ENCODE measurements around the gene RTN4RL1.

Gene RTN4RL1

GRCh38 chr17:2025220-2025621 lies at the start of gene RTN4RL1:
RTN4RL1 (minus strand) TSS chr17:2025334; CDS start chr17:2024865, 469 bp downstream.
- DNase-seq, result peak; percentile 77

- DNase-seq, result no peak
Observed at GRCh38 chr17:2074919-2075318, 49.8 kb upstream of the RTN4RL1 start.

GRCh38 chr17:2071455-2072281 lies 46.5 kb upstream of the RTN4RL1 start:
- no peak for DNase-seq

GRCh38 chr17:2071024-2071385 lies 45.9 kb upstream of the RTN4RL1 start:
- no peak for DNase-seq

- no peak for DNase-seq
Observed at GRCh38 chr17:2070241-2071023, 45.3 kb upstream of the RTN4RL1 start.

GRCh38 chr17:2068519-2069051 lies 43.5 kb upstream of the RTN4RL1 start:
- no peak for DNase-seq

- no peak for DNase-seq
Observed at GRCh38 chr17:2068031-2068518, 42.9 kb upstream of the RTN4RL1 start.

GRCh38 chr17:2067608-2068024 lies 42.5 kb upstream of the RTN4RL1 start:
- DNase-seq, result no peak

- DNase-seq, result peak; percentile 43
Observed at GRCh38 chr17:2067048-2067561, 42.0 kb upstream of the RTN4RL1 start.

- DNase-seq, result no peak
Observed at GRCh38 chr17:2065949-2066400, 40.8 kb upstream of the RTN4RL1 start.

GRCh38 chr17:2064980-2065785 lies 40.0 kb upstream of the RTN4RL1 start:
- DNase-seq, result no peak

GRCh38 chr17:2064520-2064971 lies 39.4 kb upstream of the RTN4RL1 start:
- DNase-seq, result no peak

- no peak for DNase-seq
Observed at GRCh38 chr17:2064147-2064489, 39.0 kb upstream of the RTN4RL1 start.

- DNase-seq, result no peak
Observed at GRCh38 chr17:2063261-2064146, 38.4 kb upstream of the RTN4RL1 start.

GRCh38 chr17:2062571-2063183 lies 37.5 kb upstream of the RTN4RL1 start:
- DNase-seq, result no peak

- no peak for DNase-seq
Observed at GRCh38 chr17:2061441-2061958, 36.4 kb upstream of the RTN4RL1 start.

GRCh38 chr17:2060681-2061440 lies 35.7 kb upstream of the RTN4RL1 start:
- no peak for DNase-seq

GRCh38 chr17:2060385-2060658 lies 35.2 kb upstream of the RTN4RL1 start:
- no peak for DNase-seq

- no peak for DNase-seq
Observed at GRCh38 chr17:2059547-2060384, 34.6 kb upstream of the RTN4RL1 start.

Data from retina (tissue), 1 donor.